ENCODE measurements around the gene CLK4. TPM values are rescaled to one million over a fixed set of nuclear protein-coding genes. Genes with fewer than 3 reads are reported as not detected.

Gene CLK4
- total RNA-seq, 1 experiment from 2014 or later, result 23.8 TPM

DNA sequence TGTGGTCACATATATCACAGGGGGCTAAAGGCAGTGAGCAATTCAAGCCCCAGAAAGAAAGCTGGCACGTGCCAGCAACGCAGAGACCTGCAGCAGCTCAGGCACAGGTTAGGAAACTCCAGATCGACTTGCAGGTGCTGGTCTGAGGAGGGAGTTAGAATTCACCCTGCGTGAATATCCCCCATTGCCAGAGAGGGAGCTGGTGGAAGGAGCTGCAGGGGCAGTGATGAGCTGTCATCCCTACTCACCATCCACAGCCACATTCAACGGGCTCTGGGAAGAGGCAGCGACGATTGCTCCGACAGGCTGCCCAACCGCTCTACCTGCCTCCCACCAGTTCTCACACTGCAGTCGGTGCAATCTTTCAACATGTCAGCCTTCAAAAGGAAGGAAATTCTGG lies 40.8 kb upstream of the CLK4 start:
- Histone ChIP-seq H3K9ac (ENCODE audit: low read length) (no peak overlapping the region), H3K36me3 (ENCODE audit: low read depth, low read length) (no peaks in the 10 kb centered on the region), H3K4me1 (ENCODE audit: insufficient read depth, low read length) (peaks cover 21% of the 10 kb centered on the region), H3F3A (ENCODE audit: low read length, unreplicated experiment) (no peaks in the 10 kb centered on the region), H3K27me3 (ENCODE audit: low read length) (no peaks in the 10 kb centered on the region), H3K4me2 (ENCODE audit: low read length) (no peak overlapping the region), H3K4me3 (ENCODE audit: low read length) (no peak overlapping the region), H3K27ac (ENCODE audit: low read length) (no peak overlapping the region), H3K9me2 (replicated peaks; ENCODE audit: low read length) (no peaks in the 10 kb centered on the region), H2AFZ (ENCODE audit: low read length) (no peak overlapping the region), H4K20me1 (ENCODE audit: low read length) (no peaks in the 10 kb centered on the region), H3K79me2 (ENCODE audit: low read length) (no peaks in the 10 kb centered on the region), H3K9me3 (ENCODE audit: low read length) (no peaks in the 10 kb centered on the region)
- TF ChIP-seq, protein P1, sequence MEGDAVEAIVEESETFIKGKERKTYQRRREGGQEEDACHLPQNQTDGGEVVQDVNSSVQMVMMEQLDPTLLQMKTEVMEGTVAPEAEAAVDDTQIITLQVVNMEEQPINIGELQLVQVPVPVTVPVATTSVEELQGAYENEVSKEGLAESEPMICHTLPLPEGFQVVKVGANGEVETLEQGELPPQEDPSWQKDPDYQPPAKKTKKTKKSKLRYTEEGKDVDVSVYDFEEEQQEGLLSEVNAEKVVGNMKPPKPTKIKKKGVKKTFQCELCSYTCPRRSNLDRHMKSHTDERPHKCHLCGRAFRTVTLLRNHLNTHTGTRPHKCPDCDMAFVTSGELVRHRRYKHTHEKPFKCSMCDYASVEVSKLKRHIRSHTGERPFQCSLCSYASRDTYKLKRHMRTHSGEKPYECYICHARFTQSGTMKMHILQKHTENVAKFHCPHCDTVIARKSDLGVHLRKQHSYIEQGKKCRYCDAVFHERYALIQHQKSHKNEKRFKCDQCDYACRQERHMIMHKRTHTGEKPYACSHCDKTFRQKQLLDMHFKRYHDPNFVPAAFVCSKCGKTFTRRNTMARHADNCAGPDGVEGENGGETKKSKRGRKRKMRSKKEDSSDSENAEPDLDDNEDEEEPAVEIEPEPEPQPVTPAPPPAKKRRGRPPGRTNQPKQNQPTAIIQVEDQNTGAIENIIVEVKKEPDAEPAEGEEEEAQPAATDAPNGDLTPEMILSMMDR (conservative IDR thresholded peaks at IDR 0.05; ENCODE audit: low read depth, low read length), result no peak
- no peak for TF ChIP-seq EZH2 (IDR thresholded peaks at IDR 0.05; ENCODE audit: low read length, unreplicated experiment)
- no peak for TF ChIP-seq EZH2phosphoT487 (IDR thresholded peaks at IDR 0.05; ENCODE audit: borderline replicate concordance, low read length)
- DNase-seq (no peak), ATAC-seq (no peak)
- intact Hi-C loops (cut with micrococcal nuclease), result no loop called here
- ChIA-PET POLR2A (ENCODE audit: unreplicated experiment) (no interaction called here), CTCF (no interaction called here)
- BruUV-seq (replicated peaks), result no TSS peak

DNA sequence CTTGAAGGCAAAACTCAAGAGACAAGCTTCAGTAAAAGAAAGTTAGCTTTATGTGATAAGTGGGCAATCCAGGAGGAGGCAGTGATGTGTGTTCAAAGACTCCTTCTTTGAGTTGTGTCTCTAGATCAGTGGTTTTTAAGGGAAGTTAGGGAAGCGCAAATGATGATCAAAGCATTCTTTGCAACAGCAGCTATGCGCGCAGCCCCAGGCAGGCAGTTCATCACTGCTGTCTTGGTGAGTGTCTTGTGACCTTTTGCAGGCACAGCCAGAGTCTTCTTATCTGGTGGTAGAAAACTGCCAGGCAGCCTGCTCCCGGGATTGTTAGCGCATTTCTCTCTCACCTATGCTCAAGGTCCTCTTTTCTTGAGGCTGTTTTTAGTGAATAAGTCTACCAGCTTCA lies 40.3 kb upstream of the CLK4 start:
- no peaks in the 10 kb centered on the region for H3K9me3 ChIP-seq (ENCODE audit: low read length)
- H3K4me2 ChIP-seq (ENCODE audit: low read length), result no peak overlapping the region
- DNase-seq (no peak), ATAC-seq (no peak)
- H2AFZ ChIP-seq (ENCODE audit: low read length), result no peak overlapping the region
- intact Hi-C loops (cut with micrococcal nuclease), result no loop called here
- H3K27ac ChIP-seq (ENCODE audit: low read length), result no peak overlapping the region
- BruUV-seq (replicated peaks), result no TSS peak
- H3K27me3 ChIP-seq (ENCODE audit: low read length), result no peaks in the 10 kb centered on the region
- H3K4me3 ChIP-seq (ENCODE audit: low read length), result no peak overlapping the region
- H4K20me1 ChIP-seq (ENCODE audit: low read length), result no peaks in the 10 kb centered on the region
- peaks cover 21% of the 10 kb centered on the region for H3K4me1 ChIP-seq (ENCODE audit: insufficient read depth, low read length)
- H3F3A ChIP-seq (ENCODE audit: low read length, unreplicated experiment), result no peaks in the 10 kb centered on the region
- no peak for TF ChIP-seq EZH2phosphoT487 (IDR thresholded peaks at IDR 0.05; ENCODE audit: borderline replicate concordance, low read length)
- TF ChIP-seq, protein P1 (conservative IDR thresholded peaks at IDR 0.05; ENCODE audit: low read depth, low read length), result no peak
- TF ChIP-seq EZH2 (IDR thresholded peaks at IDR 0.05; ENCODE audit: low read length, unreplicated experiment), result no peak
- H3K79me2 ChIP-seq (ENCODE audit: low read length), result no peaks in the 10 kb centered on the region
- ChIA-PET CTCF (no interaction called here), POLR2A (ENCODE audit: unreplicated experiment) (no interaction called here)
- no peaks in the 10 kb centered on the region for H3K36me3 ChIP-seq (ENCODE audit: low read depth, low read length)
- H3K9ac ChIP-seq (ENCODE audit: low read length), result no peak overlapping the region
- H3K9me2 ChIP-seq (replicated peaks; ENCODE audit: low read length), result no peaks in the 10 kb centered on the region

DNA sequence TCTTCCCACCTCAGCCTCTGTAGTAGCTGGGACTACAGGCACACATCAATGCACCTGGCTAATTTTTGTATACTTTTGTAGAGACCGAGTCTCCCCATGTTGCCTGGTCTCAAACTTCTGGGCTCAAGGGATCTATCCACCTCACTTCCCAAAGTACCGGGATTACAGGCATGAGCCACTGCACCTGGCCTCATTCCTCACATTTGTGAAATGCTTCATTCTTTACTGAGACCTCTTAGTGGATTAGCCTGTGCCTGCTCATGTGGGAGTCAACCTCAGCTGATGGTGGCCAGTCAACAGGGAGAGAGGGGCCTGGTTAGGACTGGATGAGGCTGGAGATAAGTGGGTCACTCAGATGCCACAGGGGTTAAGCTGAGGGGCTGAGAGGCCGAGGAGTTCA lies 37.3 kb upstream of the CLK4 start:
- no peak overlapping the region for H3K4me3 ChIP-seq (ENCODE audit: low read length)
- peaks cover 14% of the 10 kb centered on the region for H3K4me1 ChIP-seq (ENCODE audit: insufficient read depth, low read length)
- H3K27me3 ChIP-seq (ENCODE audit: low read length), result no peaks in the 10 kb centered on the region
- DNase-seq (no peak), ATAC-seq (no peak)
- no TSS peak for BruUV-seq (replicated peaks)
- POLR2A ChIA-PET (ENCODE audit: unreplicated experiment), result no interaction called here
- no peak for TF ChIP-seq EZH2phosphoT487 (IDR thresholded peaks at IDR 0.05; ENCODE audit: borderline replicate concordance, low read length)
- TF ChIP-seq, protein P1 (conservative IDR thresholded peaks at IDR 0.05; ENCODE audit: low read depth, low read length), result no peak
- TF ChIP-seq EZH2 (IDR thresholded peaks at IDR 0.05; ENCODE audit: low read length, unreplicated experiment), result no peak
- no peaks in the 10 kb centered on the region for H3K79me2 ChIP-seq (ENCODE audit: low read length)
- H3K9me2 ChIP-seq (replicated peaks; ENCODE audit: low read length), result no peaks in the 10 kb centered on the region
- H3K9me3 ChIP-seq (ENCODE audit: low read length), result no peaks in the 10 kb centered on the region
- no peaks in the 10 kb centered on the region for H3F3A ChIP-seq (ENCODE audit: low read length, unreplicated experiment)
- intact Hi-C loops (cut with micrococcal nuclease), result no loop called here
- no peaks in the 10 kb centered on the region for H3K36me3 ChIP-seq (ENCODE audit: low read depth, low read length)
- no peak overlapping the region for H3K4me2 ChIP-seq (ENCODE audit: low read length)
- no peak overlapping the region for H3K27ac ChIP-seq (ENCODE audit: low read length)
- no peak overlapping the region for H2AFZ ChIP-seq (ENCODE audit: low read length)
- H4K20me1 ChIP-seq (ENCODE audit: low read length), result no peaks in the 10 kb centered on the region
- CTCF ChIA-PET, result no interaction called here
- H3K9ac ChIP-seq (ENCODE audit: low read length), result no peak overlapping the region
